D721Med (cell line): Measurements from ENCODE around the gene GAB2.

Experiments used
- DNase-seq: peaks from one replicate; pipeline ENCODE4 v3.0.0; 2011; ENCODE audit warnings: low spot score; ENCODE audit not compliant: insufficient read length
- FAIRE-seq: peaks from 2 replicates; lab custom pipeline; 2011; peaks lifted over from hg19 to GRCh38; lab: Jason Lieb, UNC
- CTCF ChIP-seq: IDR thresholded peaks from 2 replicates; pipeline ENCODE4 v1.5.1; 2012; ENCODE audit warnings: mild to moderate bottlenecking, control low read depth; ENCODE audit not compliant: insufficient read depth; ENCODE audit errors: missing control alignments

The GAB2 gene

GRCh38 chr11:78337554-78337924, 80.1 kb downstream of the GAB2 start:
- no peak for TF ChIP-seq CTCF
- FAIRE-seq (no peak), DNase-seq (no peak)

- no peak for DNase-seq
- FAIRE-seq = no peak
- TF ChIP-seq CTCF = no peak
Observed at GRCh38 chr11:78336877-78337553, 80.6 kb downstream of the GAB2 start.

GRCh38 chr11:78334109-78334508, 83.5 kb downstream of the GAB2 start:
- DNase-seq = no peak
- no peak for FAIRE-seq
- no peak for TF ChIP-seq CTCF

- FAIRE-seq = no peak
Observed at GRCh38 chr11:78332872-78333271, 84.7 kb downstream of the GAB2 start.

GRCh38 chr11:78332174-78332866, 85.3 kb downstream of the GAB2 start:
- no peak for FAIRE-seq
- no peak for DNase-seq
- no peak for TF ChIP-seq CTCF

More at GRCh38 chr11:78332872-78333271, 84.7 kb downstream of the GAB2 start:
- no peak for DNase-seq
- no peak for TF ChIP-seq CTCF

- no peak for FAIRE-seq
Observed at GRCh38 chr11:78331711-78332110, 85.9 kb downstream of the GAB2 start.

More at GRCh38 chr11:78331711-78332110, 85.9 kb downstream of the GAB2 start:
- no peak for TF ChIP-seq CTCF
- DNase-seq = no peak
